Breast epithelium (tissue), 3 donors: ENCODE data around the gene ADAMTS17.

ENCODE experiments used
- CTCF ChIP-seq, 3 donors: fragments of 450-650 bp; IDR thresholded peaks; one replicate each; pipeline ENCODE4 v1.5.1; 2016 to 2017; ENCODE audit warnings: antibody characterized with exemption in 3 of 3, mild to moderate bottlenecking in 3 of 3, moderate library complexity in 3 of 3
- POLR2A ChIP-seq: fragments of 450-650 bp; IDR thresholded peaks from one replicate; pipeline ENCODE4 v1.6.1; 2016; ENCODE audit warnings: antibody characterized with exemption, mild to moderate bottlenecking, moderate library complexity

- TF ChIP-seq CTCF (IDR thresholded peaks at IDR 0.05) (no peak), POLR2A (no peak)
Observed at GRCh38 chr15:99932676-99933402, 408.9 kb downstream of the ADAMTS17 start.
